GM12892 (cell line): ENCODE measurements around the gene MYO10.

ENCODE experiments used
- DNase-seq: peaks from one replicate; pipeline ENCODE4 v3.0.0; 2011; ENCODE audit not compliant: insufficient read length
- FAIRE-seq: peaks from 2 replicates; lab custom pipeline; 2011; peaks lifted over from hg19 to GRCh38; lab: Jason Lieb, UNC
- POLR2A ChIP-seq: IDR thresholded peaks from 2 replicates; pipeline ENCODE4 v1.6.1; 2011; ENCODE audit warnings: low read depth, low read length, control low read depth
- POLR2AphosphoS5 ChIP-seq: IDR thresholded peaks from 2 replicates; pipeline ENCODE4 v1.6.1; 2011; ENCODE audit warnings: low read depth, low read length, control low read depth
- TAF1 ChIP-seq: IDR thresholded peaks from 2 replicates; pipeline ENCODE4 v1.6.1; 2011; ENCODE audit warnings: low read depth, mild to moderate bottlenecking, control low read depth, low read length, borderline replicate concordance

MYO10 gene

DNA sequence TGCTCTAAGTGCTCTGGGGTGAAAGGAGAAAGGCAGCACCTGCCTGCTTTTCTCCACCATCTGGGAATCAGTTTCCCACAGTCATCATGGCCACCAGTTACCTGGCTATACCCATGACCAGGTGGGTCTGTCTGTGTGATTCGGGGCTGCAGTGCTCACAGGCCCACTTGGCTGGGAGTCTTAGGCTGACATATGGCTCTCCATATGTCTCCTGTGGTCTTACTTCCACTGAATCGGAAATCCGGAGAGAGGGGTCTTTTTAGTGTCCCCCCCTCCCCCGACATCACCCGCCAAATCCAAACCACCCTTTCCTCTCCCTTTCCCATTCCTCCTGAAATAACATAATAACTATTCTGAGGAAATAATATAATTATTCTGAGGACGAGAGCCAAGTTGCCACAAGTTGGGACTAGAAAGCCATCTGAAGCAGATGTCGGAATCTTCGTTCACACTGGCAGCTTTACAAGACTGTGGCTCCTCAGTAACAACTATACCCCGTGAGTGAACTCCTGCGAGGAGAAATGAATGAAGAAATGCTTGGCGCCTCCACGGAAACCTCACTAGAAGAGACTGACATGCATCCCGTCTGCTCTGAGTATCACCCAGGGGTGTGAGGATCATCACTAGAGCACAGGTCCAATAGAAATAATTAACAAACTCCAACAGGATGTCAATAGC lies 143.4 kb downstream of the MYO10 start:
- FAIRE-seq (no peak), DNase-seq (no peak)
- TF ChIP-seq POLR2A (no peak), TAF1 (no peak), POLR2AphosphoS5 (no peak)

DNA sequence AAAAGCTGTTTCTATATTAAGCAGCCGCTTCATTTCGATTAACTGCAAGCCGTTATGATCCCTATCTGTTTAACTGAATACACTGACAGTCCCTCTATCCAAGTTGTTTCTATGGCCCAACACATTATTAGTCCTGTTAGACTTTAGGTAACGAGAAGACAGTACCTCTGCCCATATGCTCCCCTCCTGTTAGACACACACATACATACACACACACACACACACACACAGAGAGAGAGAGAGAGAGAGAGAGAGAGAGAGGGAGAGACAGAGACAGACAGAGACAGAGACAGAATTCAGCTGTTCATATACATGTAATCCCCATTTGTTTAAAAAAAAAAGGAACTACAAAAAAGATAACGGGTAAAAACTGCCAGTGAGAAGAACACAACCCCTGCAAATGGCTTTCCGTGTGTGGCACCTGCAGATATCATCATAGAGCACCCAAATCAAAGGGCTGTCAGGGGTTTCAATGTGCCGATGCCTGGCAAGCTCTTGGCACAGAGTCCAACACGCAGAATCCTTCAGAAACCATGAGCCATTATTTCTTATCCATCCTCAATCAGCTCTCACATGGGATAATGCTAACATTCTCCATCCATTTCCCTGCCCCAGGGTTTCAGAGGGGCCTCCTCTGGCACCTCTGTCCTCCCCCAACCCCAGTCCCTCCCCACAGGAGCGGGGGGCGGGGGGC lies 144.0 kb downstream of the MYO10 start:
- TF ChIP-seq POLR2A (no peak), POLR2AphosphoS5 (no peak), TAF1 (no peak)
- no peak for DNase-seq
- no peak for FAIRE-seq

DNA sequence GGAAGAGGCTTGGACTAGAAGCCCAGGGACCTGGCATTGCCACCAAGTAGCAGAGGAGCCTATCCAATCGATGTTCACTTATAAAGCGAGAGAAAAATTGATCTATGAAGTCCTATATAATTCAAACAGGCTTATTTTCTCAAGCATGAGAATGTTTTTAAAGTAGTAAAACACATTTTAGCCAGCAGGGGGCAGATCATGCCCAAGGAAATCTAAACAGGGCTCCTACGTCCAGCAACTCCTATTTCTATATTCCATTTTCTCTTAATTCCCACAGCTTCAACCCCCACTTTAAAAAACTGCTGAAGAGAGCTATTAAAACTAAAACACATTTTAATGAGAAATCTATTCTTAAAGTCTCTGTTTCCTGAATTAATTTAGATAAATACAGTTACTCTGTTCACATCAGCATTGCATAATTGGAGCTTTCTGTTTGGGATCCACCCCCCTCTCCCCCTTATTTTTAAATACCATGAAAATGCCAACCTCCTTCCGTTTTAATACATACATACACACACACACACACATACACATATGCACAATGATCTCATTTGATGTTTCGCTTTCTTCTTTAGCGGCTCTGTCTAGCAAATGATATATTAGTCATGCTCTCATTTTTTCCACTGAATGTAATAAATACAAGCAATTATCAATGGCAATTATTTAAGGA lies 144.9 kb downstream of the MYO10 start:
- no peak for DNase-seq
- TF ChIP-seq TAF1 = no peak
- no peak for TF ChIP-seq POLR2AphosphoS5
- no peak for TF ChIP-seq POLR2A
- FAIRE-seq = no peak

DNA sequence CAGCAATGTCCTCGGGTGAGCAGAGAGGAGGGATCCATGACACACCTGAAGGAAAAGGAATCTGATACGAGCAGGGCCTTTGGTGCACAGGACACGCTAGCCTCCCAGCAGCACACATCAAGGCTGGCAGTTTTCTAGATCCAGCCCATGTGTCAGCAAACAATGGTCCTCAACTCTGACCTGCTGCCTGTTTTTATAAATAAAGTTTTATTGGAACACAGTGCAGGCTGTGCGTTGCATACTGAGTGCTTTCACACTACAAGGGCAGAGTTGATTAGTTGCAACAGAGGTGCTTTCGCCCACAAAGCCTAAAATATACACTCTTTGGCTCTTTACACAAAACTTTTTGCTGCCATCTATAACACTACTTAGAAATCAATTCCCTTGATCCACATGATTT lies 147.1 kb downstream of the MYO10 start:
- TF ChIP-seq TAF1 = no peak
- TF ChIP-seq POLR2AphosphoS5 = no peak
- no peak for TF ChIP-seq POLR2A
- FAIRE-seq = no peak
- no peak for DNase-seq

DNA sequence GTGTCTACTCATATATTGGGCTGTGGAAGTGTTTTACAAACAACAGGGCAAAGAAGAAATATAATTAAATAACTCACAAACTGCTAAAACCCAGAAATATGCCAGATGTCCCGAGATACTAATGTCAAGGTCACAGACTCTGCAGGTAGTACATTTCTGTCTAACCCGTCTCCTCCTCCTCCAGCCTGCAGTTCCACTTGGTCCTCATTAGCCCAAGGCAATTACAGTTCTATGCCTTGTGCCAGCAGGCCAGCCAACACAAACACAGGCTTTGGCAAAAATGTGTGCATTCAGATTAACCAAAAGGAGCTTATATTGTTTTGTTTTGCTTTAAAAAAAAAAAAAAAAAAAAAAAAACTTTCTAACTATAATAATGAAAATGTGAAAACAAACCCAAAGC lies 148.8 kb downstream of the MYO10 start:
- TF ChIP-seq TAF1 (no peak), POLR2AphosphoS5 (no peak), POLR2A (no peak)
- FAIRE-seq (no peak), DNase-seq (no peak)

DNA sequence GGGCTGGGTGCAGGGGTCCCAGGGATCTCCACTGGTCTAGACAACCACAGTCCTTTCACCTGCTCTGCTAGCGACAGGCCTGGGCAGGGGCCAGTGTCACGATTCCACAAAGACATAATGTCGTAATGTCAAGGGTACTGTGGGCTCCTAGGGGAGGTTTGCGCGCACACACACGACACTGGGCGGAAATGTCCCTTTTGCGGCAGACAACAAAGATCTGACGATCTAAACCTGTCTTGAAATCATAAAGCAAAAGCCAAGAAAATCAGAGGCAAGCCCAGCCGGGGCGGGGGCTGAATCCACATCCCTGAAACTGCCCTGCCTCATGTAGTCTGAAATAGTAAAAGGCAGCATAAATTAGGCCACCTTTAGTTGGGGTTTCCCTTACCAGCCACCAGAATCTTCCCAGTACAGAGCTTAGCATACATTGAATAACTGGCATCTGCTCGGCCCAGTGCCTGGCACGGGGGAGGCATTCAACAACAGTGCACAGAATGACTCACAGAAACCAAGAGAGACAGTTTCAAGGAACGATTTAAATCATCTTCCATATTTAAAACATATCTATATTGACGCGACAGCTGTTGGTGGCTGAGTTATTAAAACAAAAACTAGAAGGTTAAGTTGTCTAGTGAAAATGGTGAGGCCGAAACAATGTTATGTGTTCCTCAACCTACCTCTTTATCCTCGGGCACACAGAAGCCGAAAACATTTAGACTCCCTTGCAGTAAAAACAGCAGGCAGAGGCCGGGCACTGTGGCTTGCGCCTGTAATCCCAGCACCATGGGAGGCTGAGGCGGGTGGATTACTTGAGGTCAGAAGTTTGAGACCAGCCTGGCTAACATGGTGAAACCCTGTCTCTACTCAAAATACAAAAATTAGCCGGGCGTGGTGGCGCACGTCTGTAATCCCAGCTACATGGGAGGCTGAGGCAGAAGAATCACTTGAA lies 151.0 kb downstream of the MYO10 start:
- FAIRE-seq (no peak), DNase-seq (no peak)
- TF ChIP-seq POLR2A (no peak), TAF1 (no peak), POLR2AphosphoS5 (no peak)

DNA sequence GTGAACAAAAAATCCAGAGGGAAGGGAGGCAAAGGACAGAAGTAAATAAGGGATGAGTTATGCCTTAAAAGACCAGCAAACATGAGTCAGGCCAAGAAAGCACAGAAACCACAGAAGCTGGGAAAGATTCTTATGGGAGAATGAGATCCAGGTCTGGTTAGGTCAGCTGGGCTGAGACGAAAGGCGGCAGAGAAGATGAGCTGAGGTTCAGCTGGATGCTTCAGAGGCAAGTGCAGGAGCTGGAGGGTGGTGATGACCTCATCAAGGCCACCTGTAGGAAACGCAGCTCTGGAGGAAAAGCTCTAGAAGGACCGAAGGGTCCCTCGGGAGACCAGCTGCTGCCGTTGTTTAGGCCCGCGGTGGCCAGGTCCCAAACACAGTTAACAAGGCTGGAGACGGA lies 152.0 kb downstream of the MYO10 start:
- FAIRE-seq (no peak), DNase-seq (no peak)

DNA sequence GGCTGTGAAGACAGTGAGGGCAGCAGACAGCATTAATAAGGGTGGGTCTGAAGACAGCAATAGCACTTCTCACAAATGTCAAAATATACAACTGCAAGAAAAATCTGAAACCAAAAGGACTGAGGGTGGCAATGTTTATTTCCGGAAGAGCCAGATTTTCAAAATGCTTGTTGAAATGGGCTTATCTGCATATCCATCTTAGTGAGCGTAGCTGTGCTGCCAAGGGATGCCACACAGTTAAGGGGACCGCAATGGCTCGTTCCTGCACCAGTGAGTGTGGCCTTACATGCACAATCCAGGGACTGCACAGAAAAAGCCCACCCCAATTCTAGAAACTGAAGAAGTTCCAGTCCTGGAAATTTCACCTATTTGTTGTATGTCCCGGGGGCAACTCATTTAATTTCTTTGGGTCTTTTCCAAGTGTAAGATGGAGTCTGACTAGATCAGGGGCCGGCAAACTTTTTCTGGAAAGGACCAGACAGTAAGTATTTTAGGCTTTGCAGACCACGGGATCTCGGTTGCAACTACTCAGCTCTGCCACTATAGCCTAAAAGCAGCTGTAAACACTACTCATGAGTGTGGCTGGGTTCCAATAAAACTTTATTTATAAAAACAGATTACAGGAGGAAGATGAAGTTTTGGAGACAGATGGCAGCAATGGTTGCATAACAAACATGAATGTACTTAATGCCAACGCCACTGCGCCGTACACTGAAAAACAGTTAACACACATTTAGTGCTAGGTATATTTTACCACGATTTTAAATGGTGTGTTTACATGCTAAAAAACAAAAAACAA lies 154.1 kb downstream of the MYO10 start:
- DNase-seq (no peak), FAIRE-seq (no peak)
- TF ChIP-seq TAF1 = no peak
- TF ChIP-seq POLR2AphosphoS5 = no peak
- TF ChIP-seq POLR2A = no peak

More for the DNA sequence above, 152.0 kb downstream of the MYO10 start:
- TF ChIP-seq POLR2AphosphoS5 (no peak), POLR2A (no peak), TAF1 (no peak)

DNA sequence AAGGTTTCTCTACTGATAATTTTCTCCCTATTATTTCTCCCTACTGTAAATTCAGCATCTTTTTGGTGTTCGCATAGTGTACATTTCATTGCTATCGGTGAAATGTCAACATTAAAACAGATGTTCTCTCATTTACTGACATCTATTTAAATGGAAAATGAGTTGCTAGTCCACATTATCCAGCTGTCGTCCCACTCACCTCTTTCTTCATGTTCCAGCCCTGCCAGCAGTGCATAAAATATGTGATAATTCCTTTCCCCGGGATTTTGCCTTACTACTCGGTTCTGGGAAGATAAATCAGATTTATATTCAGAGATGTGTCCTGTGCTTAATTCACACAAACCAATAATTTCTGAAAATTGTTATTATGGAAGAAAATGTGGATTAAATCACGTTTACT lies 155.8 kb downstream of the MYO10 start:
- FAIRE-seq (no peak), DNase-seq (no peak)
- TF ChIP-seq TAF1 (no peak), POLR2A (no peak)

DNA sequence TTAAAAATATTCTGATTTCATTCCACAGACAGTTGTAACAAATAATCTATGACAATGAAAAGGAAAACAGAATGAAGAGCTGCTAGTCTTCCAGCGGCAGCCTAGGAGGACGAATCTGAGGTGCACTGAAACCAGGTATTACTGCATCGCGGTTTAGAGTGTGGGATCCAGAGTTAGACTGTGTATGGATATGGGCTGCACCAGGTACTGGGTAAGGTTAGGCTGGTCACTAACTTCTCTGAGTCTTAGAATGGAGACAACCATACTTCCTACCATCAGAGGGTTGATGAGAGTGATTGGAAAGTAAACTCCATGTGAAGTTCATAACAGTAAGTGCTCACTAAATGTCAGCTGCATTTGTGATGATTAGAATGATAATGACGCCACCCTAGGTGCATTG lies 158.7 kb downstream of the MYO10 start:
- no peak for FAIRE-seq
- TF ChIP-seq POLR2AphosphoS5 (no peak), TAF1 (no peak), POLR2A (no peak)

More for the DNA sequence above, 158.7 kb downstream of the MYO10 start:
- DNase-seq = no peak
